A673 (cell line): Measurements from ENCODE around the gene GRAPL. TPM values are rescaled to one million over a fixed set of nuclear protein-coding genes. Genes with fewer than 3 reads are reported as not detected.
"Not testable (repeated sequence)": the region's sequence is repeated elsewhere in the genome, so short reads cannot be mapped to it uniquely, and the experiment has no call there.

Experiments
- BruUV-seq: library from RNA; stranded (reverse); fragments of 400-500 nt; replicated peaks from 2 replicates; lab custom pipeline; 2021; lab: Mats Ljungman, UMichigan
- CTCF ChIA-PET: fragments of 300-600 bp; sonication (Branson Sonifier 250); formaldehyde crosslinking; loops from one replicate; lab custom pipeline; 2022; ENCODE audit warnings: antibody characterized with exemption; lab: Charles Lee
- POLR2A ChIA-PET: fragments of 300-600 bp; sonication (Branson Sonifier 250); formaldehyde crosslinking; loops from one replicate; lab custom pipeline; 2022; ENCODE audit warnings: antibody characterized with exemption; ENCODE audit not compliant: low non-redundant PET; lab: Charles Lee
- DNase-seq: peaks from one replicate; pipeline ENCODE4 v3.0.0-alpha.2; 2015; ENCODE audit warnings: low spot score
- H3K27ac ChIP-seq: fragments of 200-600 bp; sonication (generic); 2 replicates; pipeline ENCODE4 v1.5.1; 2016; ENCODE audit warnings: mixed run types, low read depth, mild to moderate bottlenecking, mixed read lengths, antibody characterized with exemption, low read length; ENCODE audit not compliant: poor library complexity, severe bottlenecking
- H3K27me3 ChIP-seq: fragments of 200-600 bp; sonication (generic); replicated peaks from 2 replicates; pipeline ENCODE4 v1.6.1; 2017; ENCODE audit warnings: mixed run types, low read depth, mild to moderate bottlenecking, mixed read lengths, antibody characterized with exemption, low read length; ENCODE audit not compliant: insufficient read depth, poor library complexity
- H3K36me3 ChIP-seq: fragments of 200-600 bp; sonication (generic); 2 replicates; pipeline ENCODE4 v1.6.1; 2016; ENCODE audit warnings: mixed run types, mild to moderate bottlenecking, mixed read lengths, antibody characterized with exemption, low read length; ENCODE audit not compliant: insufficient read depth, poor library complexity, severe bottlenecking
- H3K4me1 ChIP-seq: fragments of 200-600 bp; sonication (generic); 2 replicates; pipeline ENCODE4 v1.6.1; 2017; ENCODE audit warnings: mixed run types, mild to moderate bottlenecking, mixed read lengths, antibody characterized with exemption, low read length; ENCODE audit not compliant: insufficient read depth, poor library complexity, severe bottlenecking
- H3K4me3 ChIP-seq: fragments of 200-600 bp; sonication (generic); 2 replicates; pipeline ENCODE4 v1.5.1; 2016; ENCODE audit warnings: low read depth, mixed run types, mild to moderate bottlenecking, mixed read lengths, low read length; ENCODE audit not compliant: poor library complexity, severe bottlenecking
- H3K9me3 ChIP-seq: fragments of 200-600 bp; sonication (generic); 2 replicates; pipeline ENCODE4 v1.6.1; 2016; ENCODE audit warnings: mixed run types, low read depth, mild to moderate bottlenecking, mixed read lengths, antibody characterized with exemption, low read length; ENCODE audit not compliant: poor library complexity, severe bottlenecking
- intact Hi-C: fragments of 100-400 bp; cut with micrococcal nuclease; formaldehyde crosslinking; loops from one replicate; pipeline ENCODE4 v1.10.0; 2022; ENCODE audit not compliant: unreplicated experiment
- total RNA-seq: library from RNA; stranded (reverse); gene quantifications from 2 replicates; pipeline ENCODE4 v1.2.3, GENCODE V29; 2021

Gene GRAPL
- total RNA-seq, 1 experiment from 2014 or later, result not detected

DNA sequence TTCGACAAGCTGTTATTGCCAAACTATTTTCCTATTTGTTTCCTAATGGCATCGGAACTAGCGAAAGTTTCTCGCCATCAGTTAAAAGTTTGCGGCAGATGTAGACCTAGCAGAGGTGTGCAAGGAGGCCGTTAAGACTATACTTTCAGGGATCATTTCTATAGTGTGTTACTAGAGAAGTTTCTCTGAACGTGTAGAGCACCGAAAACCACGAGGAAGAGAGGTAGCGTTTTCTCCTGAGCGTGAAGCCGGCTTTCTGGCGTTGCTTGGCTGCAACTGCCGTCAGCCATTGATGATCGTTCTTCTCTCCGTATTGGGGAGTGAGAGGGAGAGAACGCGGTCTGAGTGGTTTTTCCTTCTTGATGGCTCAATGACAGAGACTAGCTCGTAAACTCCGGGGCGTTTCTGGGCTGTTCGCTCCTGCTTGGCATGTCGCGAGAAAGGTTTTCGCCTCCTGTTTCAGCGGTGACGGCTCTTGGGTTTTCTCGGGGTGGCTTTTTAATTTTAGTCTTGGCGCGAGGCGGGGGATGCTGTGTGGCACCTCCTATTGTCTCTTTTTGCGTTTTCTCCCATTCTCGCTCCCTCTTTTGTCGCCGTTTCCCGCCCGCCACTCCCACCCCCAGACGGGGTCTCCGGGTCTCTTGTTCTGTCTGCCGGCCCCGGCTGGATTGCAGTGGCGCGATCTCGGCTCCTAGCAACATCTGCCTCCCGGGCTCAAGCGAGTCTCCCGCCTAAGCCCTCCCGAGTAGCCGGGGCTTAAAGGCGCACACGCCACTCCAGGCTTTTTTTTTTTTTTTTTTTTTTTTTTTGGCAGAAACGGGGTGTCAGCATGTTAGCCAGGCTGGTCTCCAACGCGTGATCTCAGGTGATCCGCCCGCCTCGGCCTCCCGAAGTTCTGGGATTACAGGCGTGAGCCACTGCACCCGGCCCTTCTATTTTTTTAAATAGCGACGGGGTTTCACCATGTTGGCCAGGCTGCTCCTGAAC lies 60.8 kb downstream of the GRAPL start:
- H3K4me1 ChIP-seq, intact Hi-C loops, H3K27me3 ChIP-seq, POLR2A ChIA-PET, H3K36me3 ChIP-seq, CTCF ChIA-PET, DNase-seq, H3K27ac ChIP-seq, H3K9me3 ChIP-seq, H3K4me3 ChIP-seq: not testable (repeated sequence)
- BruUV-seq, result TSS peak; percentile 100

DNA sequence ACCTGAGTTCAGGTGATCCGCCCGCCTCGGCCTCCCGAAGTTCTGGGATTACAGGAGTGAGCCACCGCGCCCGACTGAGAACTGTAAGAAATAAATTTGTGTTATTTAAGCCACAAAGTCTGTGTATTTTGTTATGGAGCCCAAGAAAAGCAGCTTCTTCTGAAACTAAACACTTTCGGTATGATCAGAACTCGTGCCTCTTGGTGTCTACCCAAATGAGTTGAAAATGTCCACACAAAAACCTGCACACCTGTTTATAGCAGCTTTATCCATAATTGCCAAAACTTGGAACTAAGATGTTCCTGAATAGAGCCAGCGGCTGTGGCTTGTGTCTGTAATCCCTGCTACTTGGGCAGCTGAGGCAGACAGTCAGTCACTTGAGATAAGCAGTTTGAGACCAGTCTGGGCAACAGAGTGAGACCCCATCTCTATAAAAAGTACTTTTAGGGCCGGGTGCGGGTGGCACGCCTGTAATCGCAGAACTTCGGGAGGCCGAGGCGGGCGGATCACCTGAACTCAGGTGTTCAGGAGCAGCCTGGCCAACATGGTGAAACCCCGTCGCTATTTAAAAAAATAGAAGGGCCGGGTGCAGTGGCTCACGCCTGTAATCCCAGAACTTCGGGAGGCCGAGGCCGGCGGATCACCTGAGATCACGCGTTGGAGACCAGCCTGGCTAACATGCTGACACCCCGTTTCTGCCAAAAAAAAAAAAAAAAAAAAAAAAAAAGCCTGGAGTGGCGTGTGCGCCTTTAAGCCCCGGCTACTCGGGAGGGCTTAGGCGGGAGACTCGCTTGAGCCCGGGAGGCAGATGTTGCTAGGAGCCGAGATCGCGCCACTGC lies 61.7 kb downstream of the GRAPL start:
- H3K27ac ChIP-seq, CTCF ChIA-PET, DNase-seq, intact Hi-C loops, H3K9me3 ChIP-seq, H3K36me3 ChIP-seq, H3K4me3 ChIP-seq, POLR2A ChIA-PET, H3K27me3 ChIP-seq, H3K4me1 ChIP-seq: not testable (repeated sequence)
- BruUV-seq, result TSS peak; percentile 100

GRCh38 chr17:19189781-19190405 lies 62.5 kb downstream of the GRAPL start:
- H3K9me3 ChIP-seq, intact Hi-C loops, DNase-seq, H3K4me1 ChIP-seq, POLR2A ChIA-PET, H3K4me3 ChIP-seq, H3K27ac ChIP-seq, CTCF ChIA-PET, H3K27me3 ChIP-seq, BruUV-seq, H3K36me3 ChIP-seq: not testable (repeated sequence)

DNA sequence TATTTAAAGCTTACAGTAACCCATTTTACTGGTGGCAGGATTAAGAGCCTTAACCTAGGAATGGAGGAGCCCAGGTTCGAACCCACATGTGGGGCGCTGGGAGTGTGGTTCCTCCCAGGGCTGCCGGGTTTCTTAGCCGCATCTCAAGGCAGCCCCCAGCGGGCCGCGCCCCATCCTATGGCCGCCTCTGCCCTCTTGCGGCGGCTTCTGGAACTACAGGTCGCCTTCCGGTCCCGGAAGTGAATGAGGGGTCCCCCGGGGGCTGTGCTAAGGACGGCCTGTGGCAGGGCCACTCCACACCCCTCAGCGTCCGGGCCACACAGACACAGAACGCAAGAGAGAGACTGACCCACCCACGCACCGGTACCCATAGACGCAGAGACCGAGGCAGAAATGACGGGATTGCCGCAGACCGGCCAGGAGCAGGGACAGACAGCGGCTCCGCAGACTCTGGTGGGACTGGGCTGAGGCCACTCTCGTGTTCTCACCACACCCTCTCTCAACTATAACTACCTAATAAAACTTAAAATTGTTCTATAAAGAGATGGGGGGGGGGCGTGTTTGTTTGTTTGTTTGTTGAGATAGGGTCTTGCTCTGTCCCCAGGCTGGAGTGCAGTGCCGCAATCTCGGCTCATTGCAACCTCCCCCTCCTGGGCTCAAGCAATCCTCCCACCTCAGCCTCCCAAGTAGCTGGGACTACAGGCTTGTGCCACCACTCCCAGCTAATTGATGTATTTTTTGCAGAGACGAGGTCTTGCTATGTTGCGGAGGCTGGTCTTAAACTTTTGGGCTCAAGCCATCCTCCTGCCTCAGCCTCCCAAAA lies 69.2 kb downstream of the GRAPL start:
- H3K4me1 ChIP-seq, DNase-seq, H3K27ac ChIP-seq, H3K9me3 ChIP-seq, BruUV-seq, H3K36me3 ChIP-seq, POLR2A ChIA-PET, CTCF ChIA-PET, H3K27me3 ChIP-seq, intact Hi-C loops: not testable (repeated sequence)
- H3K4me3 ChIP-seq, result peak overlapping the region; percentile 19

DNA sequence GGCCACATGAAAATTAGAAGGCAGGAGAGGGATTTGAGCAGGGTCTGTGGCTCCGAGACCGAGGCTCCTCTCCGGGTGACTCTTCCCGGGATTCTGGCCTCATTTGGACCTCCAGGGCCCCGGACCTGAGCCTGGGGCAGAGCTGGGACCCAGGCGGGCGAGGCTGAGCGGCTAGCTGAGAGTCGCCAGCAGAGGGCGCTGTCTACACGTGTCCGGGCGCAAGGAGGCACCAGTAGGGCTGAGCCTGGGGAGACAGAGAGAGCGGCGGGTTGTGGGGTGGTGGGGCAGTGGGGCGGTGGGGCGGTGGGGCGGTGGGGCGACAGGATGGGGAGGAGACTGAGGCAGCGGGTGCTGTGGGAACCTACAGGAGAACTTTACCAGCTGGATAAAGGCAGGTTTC lies 75.1 kb downstream of the GRAPL start:
- H3K36me3 ChIP-seq, intact Hi-C loops, H3K4me3 ChIP-seq, BruUV-seq, H3K9me3 ChIP-seq, POLR2A ChIA-PET, H3K27ac ChIP-seq, CTCF ChIA-PET, H3K27me3 ChIP-seq, H3K4me1 ChIP-seq, DNase-seq: not testable (repeated sequence)

DNA sequence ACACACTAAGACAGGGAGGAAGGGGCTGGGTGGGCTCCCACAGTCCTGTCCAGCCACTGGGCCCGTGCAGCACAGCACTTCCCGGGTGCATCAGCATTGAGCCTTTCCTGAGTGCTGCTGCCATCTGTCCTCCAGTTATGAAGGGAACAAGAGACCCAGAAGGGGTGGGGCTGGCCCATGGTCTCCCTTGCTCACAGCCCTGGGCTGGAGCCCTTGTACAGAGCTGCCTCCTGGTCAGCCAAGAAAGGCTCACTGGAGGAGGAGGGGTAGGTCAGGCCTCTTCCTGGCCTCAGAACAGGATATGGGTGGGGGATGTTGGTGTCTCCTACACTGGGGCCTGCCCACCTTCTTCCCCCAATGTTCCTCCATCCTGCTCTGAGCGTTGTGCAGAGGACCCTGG lies 76.0 kb downstream of the GRAPL start:
- CTCF ChIA-PET, DNase-seq, BruUV-seq, H3K4me1 ChIP-seq, H3K27me3 ChIP-seq, intact Hi-C loops, H3K9me3 ChIP-seq, POLR2A ChIA-PET, H3K27ac ChIP-seq, H3K4me3 ChIP-seq, H3K36me3 ChIP-seq: not testable (repeated sequence)
